Gastrocnemius medialis (tissue), 4 donors: ENCODE results near the gene MPDU1.

Experiments used
- CTCF ChIP-seq, 5 experiments: fragments of 450-650 bp in 3 of 5; fragments of 200-600 bp in 2 of 5; sonication (generic) in 2 of 5; IDR thresholded peaks in 4 of 5; conservative IDR thresholded peaks in 1 of 5; 1 replicate in 4 of 5; 2 replicates in 1 of 5; pipeline ENCODE4 v1.5.1; 2016 to 2019; ENCODE audit warnings: antibody characterized with exemption in 5 of 5, mild to moderate bottlenecking in 3 of 5, moderate library complexity in 3 of 5
- POLR2A ChIP-seq, 2 donors: fragments of 450-650 bp; IDR thresholded peaks; one replicate each; pipeline ENCODE4 v1.6.1; 2017; ENCODE audit warnings: antibody characterized with exemption in 2 of 2, mild to moderate bottlenecking in 2 of 2, moderate library complexity in 2 of 2

GRCh38 chr17:7556627-7557026 is 27.0 kb upstream of the MPDU1 start:
- TF ChIP-seq CTCF (IDR thresholded peaks at IDR 0.05 in 4 of 5, conservative IDR thresholded peaks at IDR 0.05 in 1 of 5) (no peak), POLR2A (IDR thresholded peaks at IDR 0.05) (no peak)
